HepG2 (cell line): ENCODE measurements around the gene BTBD19. TPM values are rescaled to one million over a fixed set of nuclear protein-coding genes. Genes with fewer than 3 reads are reported as not detected.

Experiments
- AGO2 ChIP-seq: fragments of 200-400 bp; formaldehyde crosslinking; optimal IDR thresholded peaks from 2 replicates; pipeline ENCODE3; 2017; ENCODE audit warnings: mild to moderate bottlenecking, low read depth, low read length, moderate library complexity
- ASH2L ChIP-seq: fragments of 300-600, 200-600 bp; sonication (generic); IDR thresholded peaks from 2 replicates; pipeline ENCODE4 v1.7.0; 2017; ENCODE audit warnings: low read depth, mild to moderate bottlenecking, moderate library complexity, mixed read lengths, low read length; ENCODE audit not compliant: insufficient read length
- ATF1 ChIP-seq: IDR thresholded peaks from 2 replicates; pipeline ENCODE4 v1.6.1; 2016; ENCODE audit warnings: mild to moderate bottlenecking, control low read depth
- CREB3 ChIP-seq: sonication (generic); formaldehyde crosslinking; IDR thresholded peaks from 2 replicates; pipeline ENCODE4 v1.5.0; 2020; ENCODE audit warnings: missing genetic modification reagents
- ETS1 ChIP-seq: sonication (generic); formaldehyde crosslinking; IDR thresholded peaks from 2 replicates; pipeline ENCODE4 v1.4.0; 2020; ENCODE audit warnings: missing genetic modification reagents
- FLYWCH1 ChIP-seq: sonication (generic); formaldehyde crosslinking; IDR thresholded peaks from 2 replicates; pipeline ENCODE4 v1.8.1; 2023; ENCODE audit warnings: mild to moderate bottlenecking, missing genetic modification reagents
- HNRNPL ChIP-seq: fragments of 200-400 bp; formaldehyde crosslinking; IDR thresholded peaks from 2 replicates; pipeline ENCODE4 v1.6.1; 2017; ENCODE audit warnings: mild to moderate bottlenecking, low read depth, low read length
- KLF6 ChIP-seq: IDR thresholded peaks from 2 replicates; pipeline ENCODE4 v1.8.0; 2016; ENCODE audit warnings: missing biosample characterization, missing genetic modification reagents
- MEIS1 ChIP-seq: sonication (generic); formaldehyde crosslinking; IDR thresholded peaks from 2 replicates; pipeline ENCODE4 v1.9.0; 2021; ENCODE audit warnings: mild to moderate bottlenecking, missing genetic modification reagents, moderate library complexity, borderline replicate concordance
- NFATC3 ChIP-seq: sonication (generic); formaldehyde crosslinking; IDR thresholded peaks from 2 replicates; pipeline ENCODE4 v1.5.1; 2020; ENCODE audit warnings: mild to moderate bottlenecking, missing genetic modification reagents
- POLR2G ChIP-seq: fragments of 200-400 bp; formaldehyde crosslinking; IDR thresholded peaks from 2 replicates; pipeline ENCODE4 v1.6.1; 2018; ENCODE audit warnings: mild to moderate bottlenecking, low read depth, low read length, moderate library complexity
- TOE1 ChIP-seq: sonication (generic); formaldehyde crosslinking; IDR thresholded peaks from 2 replicates; pipeline ENCODE4 v1.4.0; 2020; ENCODE audit warnings: mild to moderate bottlenecking, missing genetic modification reagents
- TOPORS ChIP-seq: sonication (generic); formaldehyde crosslinking; IDR thresholded peaks from 2 replicates; pipeline ENCODE4 v1.8.0; 2023; ENCODE audit warnings: mild to moderate bottlenecking, missing genetic modification reagents
- ZBTB26 ChIP-seq: IDR thresholded peaks from 2 replicates; pipeline ENCODE4 v1.6.1; 2016; ENCODE audit warnings: missing compliant biosample characterization, missing genetic modification reagents, borderline replicate concordance
- ZFP1 ChIP-seq: IDR thresholded peaks from 2 replicates; pipeline ENCODE4 v1.6.1; 2016
- ZNF230 ChIP-seq: sonication (generic); formaldehyde crosslinking; IDR thresholded peaks from 2 replicates; pipeline ENCODE4 v1.4.0; 2020; ENCODE audit warnings: mild to moderate bottlenecking, missing genetic modification reagents
- ZNF343 ChIP-seq: sonication (generic); formaldehyde crosslinking; IDR thresholded peaks from 2 replicates; pipeline ENCODE4 v1.4.0; 2020; ENCODE audit warnings: mild to moderate bottlenecking, missing genetic modification reagents
- ZNF674 ChIP-seq: sonication (generic); formaldehyde crosslinking; IDR thresholded peaks from 2 replicates; pipeline ENCODE4 v1.5.0; 2020; ENCODE audit warnings: low read depth, mild to moderate bottlenecking, missing genetic modification reagents
- ZNF737 ChIP-seq: sonication (generic); formaldehyde crosslinking; IDR thresholded peaks from 2 replicates; pipeline ENCODE4 v1.5.0; 2020; ENCODE audit warnings: missing genetic modification reagents, mild to moderate bottlenecking, borderline replicate concordance
- ZNF780A ChIP-seq: sonication (generic); formaldehyde crosslinking; IDR thresholded peaks from 2 replicates; pipeline ENCODE4 v1.8.0; 2022; ENCODE audit warnings: mild to moderate bottlenecking, missing genetic modification reagents, moderate library complexity
- ZNF879 ChIP-seq: sonication (generic); formaldehyde crosslinking; IDR thresholded peaks from 2 replicates; pipeline ENCODE4 v1.8.1; 2023; ENCODE audit warnings: missing genetic modification reagents
- ZSCAN9 ChIP-seq: IDR thresholded peaks from 2 replicates; pipeline ENCODE4 v1.6.1; 2016; ENCODE audit warnings: borderline replicate concordance
- polyA plus RNA-seq, 8 experiments: library from polyadenylated mRNA; depleted of rRNA in 3 of 8; stranded (reverse) in 7 of 8; unstranded in 1 of 8; fragments of >200 nt; fragmentation: Illumina TruSeq in 4 of 8; extraction: Trizol in 4 of 8; gene quantifications; 2 replicates each; pipeline versions ENCODE4 v1.2.1 to v1.2.3, GENCODE V29; 2011 to 2016; ENCODE audit warnings: low read depth in 4 of 8, missing spikeins in 1 of 8, mixed read lengths in 1 of 8; ENCODE audit not compliant: insufficient read depth in 1 of 8
- total RNA-seq, 5 experiments: library from RNA; depleted of rRNA; stranded (reverse); fragments of >200 nt; fragmentation: Illumina TruSeq; extraction: Trizol; gene quantifications; 2 replicates each; pipeline ENCODE4 v1.2.3, GENCODE V29; 2016; ENCODE audit warnings: low read depth in 1 of 5
- TF ChIP-seq, protein P1 (sequence below): sonication (generic); formaldehyde crosslinking; IDR thresholded peaks from 2 replicates; pipeline ENCODE4 v1.4.0; 2020; ENCODE audit warnings: missing genetic modification reagents, borderline replicate concordance
- TF ChIP-seq, protein P2 (sequence below): sonication (generic); formaldehyde crosslinking; conservative IDR thresholded peaks from 2 replicates; pipeline ENCODE4 v1.8.1; 2023; ENCODE audit warnings: missing genetic modification reagents

BTBD19 gene
- total and polyA plus RNA-seq, 2 of the 13 experiments (the other 11 are each of a cell fraction or from before 2014, with no cell fraction given) = 2.7 to 6.7 TPM

DNA sequence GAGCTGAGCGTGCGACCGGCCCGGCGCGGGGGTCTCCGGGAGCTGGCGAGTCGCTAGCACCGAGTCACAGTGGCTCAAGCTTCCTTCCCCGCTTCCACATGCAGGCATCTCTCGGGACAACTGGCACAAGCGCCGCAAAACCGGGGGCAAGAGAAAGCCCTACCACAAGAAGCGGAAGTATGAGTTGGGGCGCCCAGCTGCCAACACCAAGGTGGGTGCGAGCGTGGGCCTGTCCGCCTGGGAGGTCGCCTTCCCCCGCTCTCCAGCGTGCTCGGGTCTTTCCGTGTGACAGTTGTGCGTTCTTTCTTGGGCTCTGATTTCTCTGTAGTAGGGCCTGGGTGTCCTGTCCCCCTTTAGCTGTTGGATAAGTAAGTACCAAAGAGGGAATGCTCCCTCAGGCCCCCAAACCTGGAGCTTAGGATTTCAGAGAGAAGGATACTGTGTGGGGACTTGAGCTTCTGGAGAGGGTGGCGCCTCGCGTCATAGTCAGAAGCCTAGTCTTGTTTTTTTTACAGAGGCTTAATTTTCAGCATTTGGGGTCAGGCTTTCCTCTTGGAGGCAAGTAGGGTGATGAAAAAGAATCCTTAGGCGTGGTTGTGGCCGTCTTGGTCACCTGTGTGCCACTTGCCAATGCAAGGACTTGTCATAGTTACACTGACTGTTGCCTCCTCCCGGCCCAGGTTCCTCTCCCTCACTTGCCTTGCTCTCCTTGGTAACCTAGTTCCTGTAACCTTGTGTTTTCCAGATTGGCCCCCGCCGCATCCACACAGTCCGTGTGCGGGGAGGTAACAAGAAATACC lies 32.2 kb upstream of the BTBD19 start (continued):
- TF ChIP-seq CREB3 (no peak), ZNF674 (CRISPR knock-in tag) (peak; percentile 71; the same call in 1 of the 2 replicates), KLF6 (CRISPR knock-in tag) (no peak), ZFP1 (CRISPR knock-in tag) (no peak), ASH2L (peak; percentile 4), AGO2 (peak; percentile 93), TOPORS (CRISPR knock-in tag) (no peak), POLR2G (0 out of 2 replicates have a peak, but pooled peaks have one; percentile 1), ZSCAN9 (CRISPR knock-in tag) (no peak), ZNF230 (CRISPR knock-in tag) (peak; percentile 46; the same call in 1 of the 2 replicates), ATF1 (CRISPR knock-in tag) (no peak), ZNF343 (CRISPR knock-in tag) (0 out of 2 replicates have a peak, but pooled peaks have one; percentile 40), ZNF879 (0 out of 2 replicates have a peak, but pooled peaks have one; percentile 21), FLYWCH1 (CRISPR knock-in tag) (no peak), HNRNPL (0 out of 2 replicates have a peak, but pooled peaks have one; percentile 35), NFATC3 (CRISPR knock-in tag) (no peak), MEIS1 (CRISPR knock-in tag) (peak; percentile 48; the same call in 1 of the 2 replicates), ZNF780A (CRISPR knock-in tag) (no peak), ZNF737 (CRISPR knock-in tag) (no peak; the same call in 1 of the 2 replicates), ETS1 (CRISPR knock-in tag) (0 out of 2 replicates have a peak, but pooled peaks have one; percentile 7), TOE1 (CRISPR knock-in tag) (no peak), ZBTB26 (CRISPR knock-in tag) (no peak)
- TF ChIP-seq, protein P1, sequence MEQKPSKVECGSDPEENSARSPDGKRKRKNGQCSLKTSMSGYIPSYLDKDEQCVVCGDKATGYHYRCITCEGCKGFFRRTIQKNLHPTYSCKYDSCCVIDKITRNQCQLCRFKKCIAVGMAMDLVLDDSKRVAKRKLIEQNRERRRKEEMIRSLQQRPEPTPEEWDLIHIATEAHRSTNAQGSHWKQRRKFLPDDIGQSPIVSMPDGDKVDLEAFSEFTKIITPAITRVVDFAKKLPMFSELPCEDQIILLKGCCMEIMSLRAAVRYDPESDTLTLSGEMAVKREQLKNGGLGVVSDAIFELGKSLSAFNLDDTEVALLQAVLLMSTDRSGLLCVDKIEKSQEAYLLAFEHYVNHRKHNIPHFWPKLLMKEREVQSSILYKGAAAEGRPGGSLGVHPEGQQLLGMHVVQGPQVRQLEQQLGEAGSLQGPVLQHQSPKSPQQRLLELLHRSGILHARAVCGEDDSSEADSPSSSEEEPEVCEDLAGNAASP = no peak
- TF ChIP-seq, protein P2, sequence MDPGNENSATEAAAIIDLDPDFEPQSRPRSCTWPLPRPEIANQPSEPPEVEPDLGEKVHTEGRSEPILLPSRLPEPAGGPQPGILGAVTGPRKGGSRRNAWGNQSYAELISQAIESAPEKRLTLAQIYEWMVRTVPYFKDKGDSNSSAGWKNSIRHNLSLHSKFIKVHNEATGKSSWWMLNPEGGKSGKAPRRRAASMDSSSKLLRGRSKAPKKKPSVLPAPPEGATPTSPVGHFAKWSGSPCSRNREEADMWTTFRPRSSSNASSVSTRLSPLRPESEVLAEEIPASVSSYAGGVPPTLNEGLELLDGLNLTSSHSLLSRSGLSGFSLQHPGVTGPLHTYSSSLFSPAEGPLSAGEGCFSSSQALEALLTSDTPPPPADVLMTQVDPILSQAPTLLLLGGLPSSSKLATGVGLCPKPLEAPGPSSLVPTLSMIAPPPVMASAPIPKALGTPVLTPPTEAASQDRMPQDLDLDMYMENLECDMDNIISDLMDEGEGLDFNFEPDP (CRISPR knock-in tag) = no peak
